Myocyte (in vitro differentiated cells): ENCODE data around the gene SPECC1L. TPM values are rescaled to one million over a fixed set of nuclear protein-coding genes. Genes with fewer than 3 reads are reported as not detected.
"Not testable (repeated sequence)": the region's sequence is repeated elsewhere in the genome, so short reads cannot be mapped to it uniquely, and the experiment has no call there.

Source experiments
- DNase-seq: peaks from one replicate; pipeline ENCODE4 v3.0.0-alpha.2; 2012; ENCODE audit warnings: low read depth
- total RNA-seq: library from RNA; depleted of rRNA; stranded (reverse); fragments of >200 nt; gene quantifications from 2 replicates; pipeline ENCODE4 v1.2.3, GENCODE V29; 2014

Gene SPECC1L
- total RNA-seq, 1 donor from 2014 or later: 29.2 TPM

GRCh38 chr22:24247011-24247507 is 23.6 kb upstream of the SPECC1L start:
- DNase-seq: no peak

GRCh38 chr22:24247564-24248344 is 22.9 kb upstream of the SPECC1L start:
- DNase-seq: peak; percentile 91

- not testable (repeated sequence) for DNase-seq
These were observed 22.0 kb upstream of the SPECC1L start for GRCh38 chr22:24248611-24249010.

GRCh38 chr22:24249413-24249812 is 21.2 kb upstream of the SPECC1L start:
- DNase-seq: not testable (repeated sequence)

GRCh38 chr22:24251286-24251685 is 19.3 kb upstream of the SPECC1L start:
- DNase-seq: not testable (repeated sequence)

- DNase-seq: not testable (repeated sequence)
These were observed 17.5 kb upstream of the SPECC1L start for GRCh38 chr22:24253126-24253525.

- not testable (repeated sequence) for DNase-seq
These were observed 14.5 kb upstream of the SPECC1L start for GRCh38 chr22:24256136-24256535.

GRCh38 chr22:24256736-24257135 is 13.9 kb upstream of the SPECC1L start:
- not testable (repeated sequence) for DNase-seq

GRCh38 chr22:24259459-24259858 is 11.2 kb upstream of the SPECC1L start:
- DNase-seq: peak; percentile 76

- DNase-seq: not testable (repeated sequence)
These were observed 8.4 kb upstream of the SPECC1L start for GRCh38 chr22:24262185-24262749.

GRCh38 chr22:24263479-24263878 is 7.2 kb upstream of the SPECC1L start:
- DNase-seq: not testable (repeated sequence)

- not testable (repeated sequence) for DNase-seq
These were observed 6.2 kb upstream of the SPECC1L start for GRCh38 chr22:24264329-24264896.

GRCh38 chr22:24265734-24266133 is 4.9 kb upstream of the SPECC1L start:
- DNase-seq: peak; percentile 59

GRCh38 chr22:24266495-24266894 is 4.1 kb upstream of the SPECC1L start:
- DNase-seq: not testable (repeated sequence)

- no peak for DNase-seq
These were observed 789 bp downstream of the SPECC1L start for GRCh38 chr22:24271386-24271854.

- not testable (repeated sequence) for DNase-seq
These were observed 2.4 kb downstream of the SPECC1L start for GRCh38 chr22:24273031-24273430.

- DNase-seq: not testable (repeated sequence)
These were observed 3.3 kb downstream of the SPECC1L start for GRCh38 chr22:24273906-24274305.

GRCh38 chr22:24274696-24275405 is 4.2 kb downstream of the SPECC1L start:
- DNase-seq: not testable (repeated sequence)

- not testable (repeated sequence) for DNase-seq
These were observed 9.7 kb downstream of the SPECC1L start for GRCh38 chr22:24280363-24280762.

GRCh38 chr22:24282401-24282800 is 11.8 kb downstream of the SPECC1L start:
- no peak for DNase-seq

GRCh38 chr22:24284747-24285203 is 14.1 kb downstream of the SPECC1L start:
- peak; percentile 39 for DNase-seq
